ENCODE results near the gene MKLN1. TPM values are rescaled to one million over a fixed set of nuclear protein-coding genes. Genes with fewer than 3 reads are reported as not detected.
"Not testable (repeated sequence)": the region's sequence is repeated elsewhere in the genome, so short reads cannot be mapped to it uniquely, and the experiment has no call there.

The MKLN1 gene
- total RNA-seq, 1 donor from 2014 or later: 20.2 TPM

DNA sequence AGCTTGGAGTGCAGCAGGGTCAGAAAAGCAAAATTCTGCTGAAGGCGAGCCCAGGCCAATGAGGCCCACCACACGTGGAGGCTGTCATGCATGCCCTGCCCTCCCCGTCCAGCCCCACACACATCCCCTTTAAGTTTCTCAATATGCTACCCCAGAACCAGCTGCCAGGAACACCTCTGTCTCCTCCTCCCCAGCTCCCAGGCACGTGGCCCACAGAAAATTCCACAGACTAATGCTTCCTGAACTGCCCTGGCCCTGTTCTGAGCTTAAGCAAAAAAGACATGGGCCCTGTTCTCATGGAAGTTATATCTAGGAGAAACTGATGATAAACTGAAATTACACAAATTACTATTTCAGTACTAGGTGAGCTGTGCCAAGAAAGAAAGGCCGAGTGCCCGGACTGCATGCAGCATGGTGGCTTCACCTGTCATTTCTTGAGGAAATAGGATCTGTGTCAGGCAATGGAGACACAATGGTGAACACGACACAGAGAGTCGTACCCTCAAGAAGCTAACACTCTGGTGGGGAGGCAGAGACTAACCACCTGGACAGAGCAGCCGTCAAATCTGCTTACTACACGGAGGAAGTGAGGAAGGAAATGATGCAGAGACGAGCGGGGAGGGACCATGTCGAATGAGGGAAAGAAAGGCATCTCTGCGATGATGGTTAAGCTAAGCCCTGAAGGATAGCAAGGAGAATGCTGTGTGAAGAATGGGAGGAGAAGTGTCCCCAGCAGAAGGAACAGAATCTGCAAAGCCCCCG, 184.3 kb downstream of the MKLN1 start:
- DNase-seq (ENCODE audit: extremely low read depth, low read depth, low spot score): no peak

DNA sequence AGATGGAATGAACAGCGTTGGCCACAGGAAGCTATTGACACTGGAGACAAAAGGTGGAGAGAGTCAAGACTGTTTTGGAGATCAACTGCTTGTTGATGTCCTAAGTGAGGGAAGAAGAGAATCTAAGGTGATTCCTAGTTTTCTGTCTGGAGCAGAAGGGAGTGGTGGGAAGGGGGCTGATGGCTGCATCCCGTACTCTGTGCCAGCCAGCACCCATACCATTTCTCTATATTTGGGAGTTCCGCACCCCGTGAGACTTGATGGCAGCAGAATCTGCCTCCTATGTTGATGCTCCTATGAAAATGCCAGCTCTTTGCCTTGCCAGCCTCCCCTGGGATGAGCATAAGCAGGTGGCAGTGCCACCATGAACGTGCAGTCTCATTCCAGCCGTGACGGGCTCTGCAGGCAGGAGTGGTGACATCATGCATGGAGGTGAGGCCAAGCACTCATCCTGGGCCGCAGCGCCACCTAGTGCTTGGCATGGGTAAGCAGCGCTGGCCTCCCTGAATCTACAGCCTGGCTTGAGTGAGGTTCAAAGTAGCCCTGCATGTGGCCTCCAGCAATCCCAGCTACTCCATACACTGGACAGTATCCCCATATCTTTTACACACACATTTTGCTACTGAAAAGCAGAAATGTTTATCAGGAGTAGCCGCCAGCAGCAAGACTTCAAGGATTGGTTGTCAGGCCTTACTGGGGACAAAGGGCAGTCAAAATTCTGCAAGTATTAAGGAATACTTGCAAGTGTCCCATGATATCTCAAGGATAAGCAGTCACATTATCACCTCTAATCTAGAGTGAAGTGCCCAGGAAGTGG, 185.8 kb downstream of the MKLN1 start:
- no peak for DNase-seq (ENCODE audit: extremely low read depth, low read depth, low spot score)

DNA sequence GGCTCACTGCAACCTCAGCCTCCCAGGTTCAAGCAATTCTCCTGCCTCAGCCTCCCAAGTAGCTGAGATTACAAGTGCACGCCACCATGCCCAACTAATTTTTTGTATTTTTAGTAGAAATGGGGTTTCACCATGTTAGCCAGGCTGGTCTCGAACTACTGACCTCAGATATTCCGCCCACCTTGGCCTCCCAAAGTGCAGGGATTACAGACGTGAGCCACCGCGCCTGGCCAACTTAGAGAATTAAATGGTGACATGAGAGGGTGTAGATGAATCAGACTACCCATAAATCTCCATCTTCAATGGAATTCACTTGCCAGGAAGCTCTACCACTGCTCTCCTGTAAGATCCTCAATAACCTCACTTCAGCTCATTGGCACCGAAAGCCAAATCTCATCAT, 187.8 kb downstream of the MKLN1 start:
- not testable (repeated sequence) for DNase-seq (ENCODE audit: extremely low read depth, low read depth, low spot score)

DNA sequence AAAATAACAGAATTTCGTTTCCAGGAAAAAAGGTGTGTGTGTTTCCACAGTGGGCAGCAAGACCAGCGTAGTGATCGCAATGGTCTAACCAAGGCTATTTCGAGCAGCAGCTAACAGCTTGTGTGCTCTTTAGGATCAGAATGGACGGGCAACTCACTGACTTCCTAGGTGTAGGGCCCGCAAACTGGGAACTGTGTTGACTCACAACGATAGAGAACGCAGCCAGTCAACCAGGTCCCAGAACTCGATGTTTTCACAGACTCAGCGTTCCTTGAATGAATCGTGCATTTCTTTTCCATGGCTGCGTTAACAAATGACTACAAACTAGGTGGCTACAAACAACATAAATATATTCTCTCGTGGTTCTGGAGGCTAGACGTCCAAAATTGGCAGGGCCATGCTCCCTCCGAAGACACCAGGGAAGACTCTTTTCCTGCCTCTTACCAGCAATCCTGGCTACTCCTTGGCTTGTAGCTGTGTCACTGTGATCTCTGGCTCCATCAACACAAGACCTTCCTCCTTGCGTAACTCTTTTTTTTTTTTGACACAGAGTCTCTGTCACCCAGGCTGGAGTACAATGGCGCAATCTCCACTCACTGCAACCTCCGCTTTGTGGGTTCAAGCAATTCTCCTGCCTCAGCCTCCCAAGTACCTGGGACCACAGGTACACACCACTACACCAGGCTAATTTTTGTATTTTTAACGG, 189.7 kb downstream of the MKLN1 start:
- DNase-seq (ENCODE audit: extremely low read depth, low read depth, low spot score): no peak

DNA sequence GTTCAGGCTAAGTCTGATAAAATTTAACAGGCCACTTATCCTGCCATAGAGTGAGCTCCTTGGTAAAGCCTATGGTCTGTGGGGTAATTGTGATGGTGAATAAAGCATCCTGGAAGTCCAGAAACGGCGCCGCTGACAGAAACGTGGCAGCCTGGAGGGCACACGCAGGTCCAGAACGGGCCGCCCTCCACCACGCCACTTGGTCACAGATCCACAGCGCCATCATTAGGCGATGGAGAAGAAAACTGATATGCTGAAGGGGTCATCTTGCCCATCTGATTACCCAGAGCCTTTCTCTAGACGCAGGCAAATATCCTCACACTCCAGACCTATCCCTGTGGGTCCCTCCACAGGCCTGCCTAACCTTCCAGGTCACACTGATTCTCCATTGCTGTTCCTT, 190.9 kb downstream of the MKLN1 start:
- DNase-seq (ENCODE audit: extremely low read depth, low read depth, low spot score): no peak

DNA sequence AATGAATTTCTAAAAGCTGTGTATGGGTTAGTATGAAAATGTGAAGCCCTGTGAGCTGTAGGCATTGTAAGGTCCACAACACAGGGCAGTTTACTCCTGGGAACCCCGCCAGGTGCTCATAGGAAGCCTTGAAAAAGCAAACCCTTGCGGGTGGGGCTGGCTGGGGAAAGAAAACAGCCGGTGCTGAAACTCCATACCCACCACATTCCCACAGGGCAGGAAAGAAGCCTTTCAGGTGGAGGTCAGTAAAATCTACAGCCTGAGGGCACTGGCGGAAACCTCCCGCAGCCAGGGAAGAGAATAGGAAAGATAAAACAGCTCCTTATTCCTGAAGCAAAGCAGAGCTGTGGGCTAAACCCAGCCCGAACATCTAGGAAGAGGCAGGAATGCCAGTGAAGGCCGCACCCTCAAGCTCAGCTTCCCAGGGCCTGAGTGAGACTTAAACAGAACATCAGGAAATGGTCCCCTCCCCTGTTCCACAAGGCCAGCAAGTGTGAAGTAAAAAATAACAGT, 194.0 kb downstream of the MKLN1 start:
- DNase-seq (ENCODE audit: extremely low read depth, low read depth, low spot score): no peak

DNA sequence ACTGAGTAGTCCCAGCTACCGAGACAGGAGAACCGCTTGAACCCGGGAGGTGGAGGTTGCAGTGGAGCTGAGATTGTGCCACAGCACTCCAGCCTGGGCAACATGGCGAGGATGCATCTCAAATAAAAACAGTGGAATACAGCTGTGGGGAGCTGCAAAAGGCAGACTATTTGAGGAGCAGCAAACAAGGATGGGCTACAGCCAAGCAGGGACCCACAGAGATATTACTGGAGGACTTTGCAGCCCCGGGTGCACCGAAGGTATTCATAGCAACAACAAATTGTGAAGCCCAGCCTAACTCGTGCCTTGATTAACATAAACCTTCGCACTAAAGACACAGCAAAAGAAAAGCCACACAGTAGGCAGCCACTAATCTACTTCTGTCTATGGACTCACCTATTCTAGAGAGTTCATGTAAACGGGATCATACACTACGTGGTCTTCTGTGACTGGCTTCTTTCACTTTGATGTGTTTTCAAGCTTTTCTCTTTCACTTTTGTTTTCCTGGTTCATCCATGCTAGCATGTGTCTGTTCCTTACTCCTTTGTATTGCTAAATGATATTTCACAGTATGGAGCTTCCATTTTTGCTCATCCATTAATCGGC, 194.8 kb downstream of the MKLN1 start:
- no peak for DNase-seq (ENCODE audit: extremely low read depth, low read depth, low spot score)

DNA sequence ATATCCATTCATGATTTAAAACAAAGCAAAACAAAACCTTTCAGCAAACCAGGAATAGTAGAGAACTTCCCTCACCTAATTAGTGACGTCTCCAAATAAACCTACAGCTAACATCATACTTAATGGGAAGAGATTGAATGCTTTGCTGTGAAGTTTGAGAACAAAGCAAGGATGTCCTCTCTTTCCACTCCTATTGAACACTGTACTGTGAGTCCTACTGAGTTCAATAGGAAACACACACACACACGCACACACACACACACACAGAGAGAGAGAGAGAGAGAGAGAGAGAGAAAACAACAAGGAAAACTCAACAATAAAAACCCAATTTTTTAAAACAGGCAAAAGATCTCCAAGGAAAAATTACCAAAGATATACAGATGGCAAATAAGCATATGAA, 196.4 kb downstream of the MKLN1 start:
- DNase-seq (ENCODE audit: extremely low read depth, low read depth, low spot score): no peak

DNA sequence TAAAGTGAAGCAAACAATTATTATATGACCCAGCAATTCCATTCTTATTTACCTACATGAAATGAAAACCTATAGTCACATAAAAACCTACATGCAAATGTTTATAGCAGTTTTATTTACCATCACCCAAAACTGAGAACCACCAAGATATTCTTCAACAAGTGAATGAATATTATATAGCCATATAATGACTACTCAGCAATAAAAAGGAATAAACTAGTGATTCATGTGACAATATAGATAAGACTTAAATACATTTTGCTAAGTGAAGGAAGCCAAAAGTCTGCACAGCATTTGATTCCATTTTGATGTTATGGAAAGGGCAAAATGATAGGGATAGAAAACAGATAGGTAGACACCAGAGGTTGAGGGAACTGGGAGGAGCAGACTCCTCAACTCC, 197.0 kb downstream of the MKLN1 start:
- DNase-seq (ENCODE audit: extremely low read depth, low read depth, low spot score): no peak

DNA sequence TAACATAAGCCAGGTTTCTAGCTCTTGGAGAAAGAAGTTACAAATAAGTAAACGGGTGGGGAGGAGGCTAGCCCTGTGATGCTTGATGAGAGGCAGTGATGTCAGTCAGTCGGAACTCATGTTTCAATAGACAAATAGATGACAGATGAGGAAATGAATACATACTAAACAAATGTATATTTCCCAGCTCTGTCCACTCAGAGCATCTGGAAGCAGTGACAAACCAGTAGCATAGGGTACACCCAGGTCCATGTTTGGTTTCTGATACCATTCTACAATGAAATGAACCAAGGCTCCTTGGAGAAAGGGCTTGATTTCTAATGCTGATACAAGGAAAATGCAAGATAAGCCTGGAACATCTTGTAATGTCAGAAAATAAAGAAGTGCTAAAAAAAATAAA, 198.1 kb downstream of the MKLN1 start:
- DNase-seq (ENCODE audit: extremely low read depth, low read depth, low spot score): no peak

DNA sequence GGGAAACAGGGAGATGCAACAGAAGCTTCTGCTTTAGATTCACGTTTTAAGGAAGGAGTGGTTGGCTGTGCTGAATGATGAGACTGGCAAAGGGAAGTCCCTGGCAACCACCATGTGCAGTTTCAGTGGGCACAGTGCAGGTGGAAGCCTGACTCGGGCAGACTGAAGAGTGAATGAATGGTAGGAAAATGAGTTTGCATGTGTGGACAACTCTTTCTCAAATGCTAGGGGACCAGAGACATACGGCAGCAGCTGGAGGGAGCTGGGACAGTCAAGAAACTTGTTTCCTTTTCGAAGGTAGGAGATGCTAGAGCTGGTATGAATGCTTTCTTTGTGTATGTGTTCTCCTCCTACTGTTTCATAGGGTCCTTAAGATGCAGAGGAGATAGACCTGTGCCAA, 199.8 kb downstream of the MKLN1 start:
- no peak for DNase-seq (ENCODE audit: extremely low read depth, low read depth, low spot score)

DNA sequence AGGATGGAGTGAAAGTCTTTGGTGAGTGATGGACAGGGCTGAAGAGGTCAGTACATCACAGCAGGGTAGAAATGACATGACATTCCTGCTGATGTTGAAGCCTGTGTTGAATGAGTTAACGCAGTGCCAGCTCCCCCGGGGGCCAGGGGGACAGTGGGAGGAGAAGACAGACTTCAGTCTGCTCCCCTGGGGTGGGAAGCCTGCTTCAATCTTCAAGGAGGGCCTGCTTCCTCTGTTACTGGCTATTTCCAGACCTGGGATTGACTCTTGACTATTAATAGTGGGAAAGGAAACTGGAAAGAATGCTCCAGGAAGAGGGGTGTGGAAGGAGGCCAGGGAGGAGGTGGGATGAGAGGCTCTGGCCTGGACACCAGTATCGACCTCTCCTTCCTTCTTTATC, 201.5 kb downstream of the MKLN1 start:
- no peak for DNase-seq (ENCODE audit: extremely low read depth, low read depth, low spot score)

DNA sequence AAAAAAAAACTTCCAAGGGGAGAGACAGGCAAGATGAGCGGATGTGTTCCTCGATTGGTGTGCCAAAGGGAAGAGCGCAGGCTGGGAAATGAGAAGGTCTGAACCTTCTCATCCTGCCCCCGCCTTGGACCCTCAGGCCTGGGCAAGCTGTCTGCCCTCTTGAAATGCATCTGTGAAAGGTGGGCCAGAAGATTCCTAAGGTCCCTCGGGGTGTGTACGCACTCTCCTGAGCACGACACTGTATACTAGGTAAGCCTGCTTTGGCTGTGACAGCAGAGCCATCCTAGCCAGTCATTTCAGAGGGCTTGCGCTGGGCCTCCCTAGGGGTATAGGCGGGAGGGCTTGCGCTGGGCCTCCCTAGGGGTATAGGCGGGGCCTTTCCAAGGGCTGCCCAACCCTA, 201.9 kb downstream of the MKLN1 start:
- no peak for DNase-seq (ENCODE audit: extremely low read depth, low read depth, low spot score)

DNA sequence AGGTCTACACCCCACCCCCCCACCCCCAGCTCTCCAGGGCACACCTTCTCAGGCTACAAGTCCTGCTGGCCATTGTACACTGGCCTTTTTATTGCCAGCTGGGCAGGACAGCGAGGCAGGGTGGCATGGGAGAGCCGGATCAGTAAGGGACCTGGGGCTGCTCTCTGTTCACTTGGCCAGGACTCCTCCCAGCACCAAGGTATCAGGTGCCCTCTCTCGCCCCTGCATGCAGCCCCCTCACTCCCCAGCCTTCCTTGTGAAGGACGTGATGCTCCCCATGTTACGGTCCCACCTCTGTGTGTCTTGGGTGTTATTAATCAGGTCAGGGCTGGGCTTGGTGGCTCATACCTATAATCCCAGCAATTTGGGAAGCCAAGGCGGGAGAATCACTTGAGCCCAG, 202.5 kb downstream of the MKLN1 start:
- no peak for DNase-seq (ENCODE audit: extremely low read depth, low read depth, low spot score)

DNA sequence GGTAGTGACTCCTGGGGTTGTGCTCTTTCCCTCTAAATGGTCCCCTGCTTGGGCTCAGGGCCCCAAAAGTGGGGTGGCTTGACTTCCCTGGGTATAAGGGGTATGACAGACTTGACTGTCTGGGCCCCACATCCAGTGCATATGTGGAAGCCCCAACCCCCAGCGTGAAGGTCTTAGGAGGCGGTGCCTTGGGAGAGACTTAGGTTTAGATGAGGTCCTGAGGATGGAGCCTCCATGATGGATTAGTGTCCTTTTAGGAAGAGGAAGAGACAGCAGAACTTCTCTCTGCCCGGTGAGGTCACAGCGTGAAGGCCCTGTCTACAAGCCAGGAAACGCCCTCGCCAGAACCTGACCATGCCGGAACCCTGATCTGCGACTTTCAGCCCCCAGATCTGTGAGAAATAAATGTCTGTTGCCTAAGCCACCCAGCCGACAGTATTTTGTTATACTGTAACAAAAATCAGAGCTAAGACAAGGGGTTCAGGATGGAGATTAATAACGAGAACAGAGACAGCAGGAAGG, 205.0 kb downstream of the MKLN1 start:
- DNase-seq (ENCODE audit: extremely low read depth, low read depth, low spot score): no peak

DNA sequence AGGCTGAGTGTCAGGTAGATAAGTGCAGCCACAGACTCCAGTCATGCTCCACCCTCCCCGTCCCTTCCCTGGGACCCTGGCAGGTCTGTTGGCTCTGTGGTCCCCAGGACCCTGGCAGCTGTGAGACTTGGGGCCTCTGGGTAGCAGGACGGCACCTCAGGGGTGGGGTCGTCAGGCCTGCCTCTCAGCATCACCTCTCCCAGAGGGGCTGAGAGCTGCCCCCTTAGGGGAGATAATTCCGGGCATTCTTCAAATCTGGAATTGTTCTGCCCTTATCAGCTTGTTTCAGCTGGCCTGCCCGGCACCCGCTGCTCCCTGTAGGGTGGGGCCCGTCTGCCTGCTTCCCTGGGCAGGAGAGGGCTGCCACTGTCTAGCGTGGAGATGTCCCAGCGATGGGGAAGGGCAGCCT, 205.5 kb downstream of the MKLN1 start:
- no peak for DNase-seq (ENCODE audit: extremely low read depth, low read depth, low spot score)

DNA sequence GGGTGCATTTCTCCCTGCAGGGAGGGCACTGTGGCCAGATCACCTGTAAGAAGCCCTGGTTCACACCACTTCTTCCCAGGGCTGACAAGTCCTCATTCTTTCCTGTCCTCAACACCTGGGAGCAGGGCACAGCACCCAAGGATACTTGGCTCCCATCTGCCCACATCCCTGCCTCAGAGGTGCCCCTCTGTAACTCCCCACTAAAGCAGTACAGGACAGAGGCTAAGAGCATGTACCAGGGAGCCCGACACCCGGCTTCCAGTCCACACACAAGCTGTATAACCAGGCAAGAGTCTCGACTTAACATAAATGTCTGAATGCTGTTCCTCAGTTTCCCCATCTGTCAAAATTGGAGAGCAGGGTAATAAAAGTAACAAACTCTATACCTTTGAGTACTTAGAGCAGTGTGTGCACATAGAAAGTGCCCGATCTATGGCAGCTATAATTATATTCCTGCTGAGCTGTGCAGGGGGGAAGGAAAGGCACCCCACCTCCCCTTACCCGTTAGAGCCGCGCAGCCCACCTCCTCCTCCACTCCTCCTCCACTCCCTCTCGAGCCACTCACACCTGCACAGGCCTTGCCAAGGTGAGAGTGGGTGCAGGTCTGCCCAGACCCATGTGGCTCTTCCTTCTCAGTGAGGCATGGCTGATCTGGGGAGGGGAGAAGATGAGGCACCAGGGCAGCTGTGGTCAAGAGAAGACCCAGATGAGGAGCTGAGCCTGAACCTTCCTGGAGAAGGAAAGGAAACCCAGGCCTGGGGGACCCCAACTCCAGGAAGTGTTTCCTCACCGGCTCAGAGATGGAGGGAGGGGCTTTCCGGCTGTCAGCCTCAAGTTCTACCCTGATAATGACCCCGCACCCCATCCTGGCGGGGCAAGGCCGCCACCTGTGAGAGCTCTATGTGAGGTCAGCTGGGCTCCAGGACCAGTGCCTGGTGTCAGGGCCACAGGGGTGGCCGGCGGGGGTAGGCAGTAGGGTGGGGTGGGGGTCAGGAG, 206.2 kb downstream of the MKLN1 start:
- DNase-seq (ENCODE audit: extremely low read depth, low read depth, low spot score): no peak

DNA sequence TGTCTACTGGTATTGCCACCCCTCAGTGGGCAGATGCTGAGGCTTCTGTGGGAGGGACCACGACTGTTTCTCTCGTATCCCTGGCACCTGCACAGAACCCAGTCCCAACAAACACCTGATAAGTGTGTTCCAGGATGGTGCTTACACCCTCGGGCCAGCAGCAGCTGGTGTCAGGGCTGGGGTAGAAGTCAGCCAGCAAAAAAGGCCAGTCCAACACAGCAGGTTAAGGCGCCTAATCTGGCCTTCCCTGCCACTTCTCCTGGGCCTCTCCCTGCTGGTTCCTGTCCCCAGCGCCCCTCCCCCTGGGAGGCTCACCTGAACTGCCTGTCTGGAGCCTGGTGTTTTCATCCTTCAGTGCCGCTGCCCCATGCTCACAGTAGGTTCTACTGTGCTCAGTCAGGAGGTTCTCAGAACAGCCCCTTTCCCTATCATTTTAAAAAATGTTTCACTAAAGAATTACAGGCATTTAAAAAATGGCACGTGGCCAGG, 208.7 kb downstream of the MKLN1 start:
- DNase-seq (ENCODE audit: extremely low read depth, low read depth, low spot score): no peak

DNA sequence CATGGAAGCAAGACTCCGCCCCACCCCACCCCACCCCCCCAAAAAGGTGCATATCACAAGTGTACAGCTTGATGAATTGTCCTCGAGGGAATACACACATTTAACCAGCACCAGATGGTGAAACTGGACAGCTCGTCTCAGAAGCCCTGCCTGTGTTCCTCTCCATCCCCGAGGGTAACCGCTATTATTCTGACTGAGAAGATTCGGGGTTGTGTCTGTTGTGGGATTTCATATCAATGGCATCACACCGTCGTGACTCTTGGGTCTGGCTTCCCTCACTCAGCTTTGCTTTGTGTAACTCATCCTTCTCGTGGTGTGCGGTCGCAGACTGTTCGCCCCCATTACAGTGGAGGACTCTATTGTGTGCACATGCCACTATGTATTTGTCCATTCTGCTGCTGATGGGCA, 209.9 kb downstream of the MKLN1 start:
- DNase-seq (ENCODE audit: extremely low read depth, low read depth, low spot score): no peak
